ENCODE data around the gene ST6GALNAC4.

ST6GALNAC4 gene

DNA sequence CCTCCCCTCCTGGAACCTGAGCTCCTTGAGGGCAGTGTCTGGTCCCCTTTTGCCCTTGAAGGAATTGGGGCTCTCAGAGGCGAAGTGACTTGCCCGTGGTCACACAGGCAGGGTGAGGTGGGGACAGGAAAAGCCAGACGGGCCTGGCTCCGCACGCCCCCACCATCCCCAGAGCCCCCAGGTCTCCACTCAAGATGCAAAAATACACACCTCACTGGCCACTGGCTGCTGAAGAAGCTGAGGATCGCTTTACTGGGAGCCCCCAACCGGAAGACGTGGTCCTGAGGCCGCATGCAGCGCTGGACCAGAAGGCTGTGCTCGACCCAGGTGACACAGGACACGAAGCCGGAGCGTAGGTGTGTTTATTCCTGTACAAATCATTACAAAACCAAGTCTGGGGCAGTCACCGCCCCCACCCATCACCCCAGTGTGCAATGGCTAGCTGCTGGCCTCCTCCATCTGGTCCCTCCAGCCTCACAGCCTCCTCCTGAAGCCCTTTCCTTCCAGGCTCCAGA is 31.8 kb downstream of the ST6GALNAC4 start:
- Histone ChIP-seq H3K4me1 (ENCODE audit: control insufficient read depth, insufficient read depth, low read length) (no peaks in the 10 kb centered on the region), H3K36me3 (ENCODE audit: control insufficient read depth in 2 of 2, insufficient read depth in 1 of 2, low read length in 2 of 2) (peaks cover 4 to 27% of the 10 kb centered on the region in 2 experiments), H3K27ac (ENCODE audit: extremely low read depth, low read depth, low read length) (no peak overlapping the region), H3K9me3 (ENCODE audit: control insufficient read depth, insufficient read depth, low read depth, low read length) (no peaks in the 10 kb centered on the region), H3K4me3 (ENCODE audit: low read depth, low read length) (no peak overlapping the region)
- ChIA-PET POLR2A (interaction anchor here (0.6 to 1.2 kb wide), 4 partner anchors 10 to 1916 kb away, joined by 3 to 4 read pairs (median 3); partner anchors contain the start of gene ST6GALNAC4), CTCF (interaction anchor here (1.1 to 1.3 kb wide), 2 partner anchors 16 to 60 kb away, joined by 3 to 10 read pairs; no protein-coding TSS in a partner anchor)
- TF ChIP-seq, protein P1, sequence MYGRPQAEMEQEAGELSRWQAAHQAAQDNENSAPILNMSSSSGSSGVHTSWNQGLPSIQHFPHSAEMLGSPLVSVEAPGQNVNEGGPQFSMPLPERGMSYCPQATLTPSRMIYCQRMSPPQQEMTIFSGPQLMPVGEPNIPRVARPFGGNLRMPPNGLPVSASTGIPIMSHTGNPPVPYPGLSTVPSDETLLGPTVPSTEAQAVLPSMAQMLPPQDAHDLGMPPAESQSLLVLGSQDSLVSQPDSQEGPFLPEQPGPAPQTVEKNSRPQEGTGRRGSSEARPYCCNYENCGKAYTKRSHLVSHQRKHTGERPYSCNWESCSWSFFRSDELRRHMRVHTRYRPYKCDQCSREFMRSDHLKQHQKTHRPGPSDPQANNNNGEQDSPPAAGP (tag by site-specific recombination; IDR thresholded peaks at IDR 0.05) = no peak
- no peak for TF ChIP-seq HOXA7 (CRISPR knock-in tag; IDR thresholded peaks at IDR 0.05; ENCODE audit: borderline replicate concordance)
- TF ChIP-seq ZIC2 (tag by site-specific recombination; IDR thresholded peaks at IDR 0.05) = no peak
- no peak for TF ChIP-seq ZNF324 (tag by site-specific recombination; IDR thresholded peaks at IDR 0.05)
- no peak for TF ChIP-seq ZNF114 (tag by site-specific recombination; IDR thresholded peaks at IDR 0.05)
- TF ChIP-seq ZNF223 (tag by site-specific recombination; IDR thresholded peaks at IDR 0.05) = no peak
- no peak for TF ChIP-seq KLF10 (tag by site-specific recombination; IDR thresholded peaks at IDR 0.05)
- no peak for TF ChIP-seq KLF8 (tag by site-specific recombination; IDR thresholded peaks at IDR 0.05)
- no peak for TF ChIP-seq PRDM4 (tag by site-specific recombination; IDR thresholded peaks at IDR 0.05)
- TF ChIP-seq ZNF155 (tag by site-specific recombination; IDR thresholded peaks at IDR 0.05) = no peak
- TF ChIP-seq, protein P2, sequence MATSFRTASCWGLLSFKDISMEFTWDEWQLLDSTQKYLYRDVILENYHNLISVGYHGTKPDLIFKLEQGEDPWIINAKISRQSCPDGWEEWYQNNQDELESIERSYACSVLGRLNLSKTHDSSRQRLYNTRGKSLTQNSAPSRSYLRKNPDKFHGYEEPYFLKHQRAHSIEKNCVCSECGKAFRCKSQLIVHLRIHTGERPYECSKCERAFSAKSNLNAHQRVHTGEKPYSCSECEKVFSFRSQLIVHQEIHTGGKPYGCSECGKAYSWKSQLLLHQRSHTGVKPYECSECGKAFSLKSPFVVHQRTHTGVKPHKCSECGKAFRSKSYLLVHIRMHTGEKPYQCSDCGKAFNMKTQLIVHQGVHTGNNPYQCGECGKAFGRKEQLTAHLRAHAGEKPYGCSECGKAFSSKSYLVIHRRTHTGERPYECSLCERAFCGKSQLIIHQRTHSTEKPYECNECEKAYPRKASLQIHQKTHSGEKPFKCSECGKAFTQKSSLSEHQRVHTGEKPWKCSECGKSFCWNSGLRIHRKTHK (tag by site-specific recombination; IDR thresholded peaks at IDR 0.05) = no peak
- no peak for TF ChIP-seq ELK4 (IDR thresholded peaks at IDR 0.05; ENCODE audit: borderline replicate concordance, low read depth, low read length)
- no peak for TF ChIP-seq SCRT2 (tag by site-specific recombination; IDR thresholded peaks at IDR 0.05)
- TF ChIP-seq, protein P3, sequence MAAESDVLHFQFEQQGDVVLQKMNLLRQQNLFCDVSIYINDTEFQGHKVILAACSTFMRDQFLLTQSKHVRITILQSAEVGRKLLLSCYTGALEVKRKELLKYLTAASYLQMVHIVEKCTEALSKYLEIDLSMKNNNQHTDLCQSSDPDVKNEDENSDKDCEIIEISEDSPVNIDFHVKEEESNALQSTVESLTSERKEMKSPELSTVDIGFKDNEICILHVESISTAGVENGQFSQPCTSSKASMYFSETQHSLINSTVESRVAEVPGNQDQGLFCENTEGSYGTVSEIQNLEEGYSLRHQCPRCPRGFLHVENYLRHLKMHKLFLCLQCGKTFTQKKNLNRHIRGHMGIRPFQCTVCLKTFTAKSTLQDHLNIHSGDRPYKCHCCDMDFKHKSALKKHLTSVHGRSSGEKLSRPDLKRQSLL (tag by site-specific recombination; IDR thresholded peaks at IDR 0.05) = no peak
- no peak for TF ChIP-seq ATF2 (tag by site-specific recombination; IDR thresholded peaks at IDR 0.05; ENCODE audit: low read depth)
- no peak for TF ChIP-seq ZNF596 (tag by site-specific recombination; IDR thresholded peaks at IDR 0.05)
- TF ChIP-seq REPIN1 (tag by site-specific recombination; IDR thresholded peaks at IDR 0.05; ENCODE audit: low read depth) = no peak
- TF ChIP-seq MZF1 (tag by site-specific recombination; IDR thresholded peaks at IDR 0.05; ENCODE audit: borderline replicate concordance) = no peak
- no peak for TF ChIP-seq SCRT1 (tag by site-specific recombination; IDR thresholded peaks at IDR 0.05; ENCODE audit: borderline replicate concordance)
